SIG-M5 (cell line): ENCODE measurements around the gene ZNF688.
A peak's percentile ranks its signal among the peaks of the same experiment; 100 is the strongest.

ENCODE experiments used
- DNase-seq: peaks from one replicate; lab custom pipeline; 2025; lab: John Stamatoyannopoulos, UW

ZNF688 gene

GRCh38 chr16:30585400-30586191, 14.1 kb upstream of the ZNF688 start, which contains the start of gene ZNF785:
ZNF785 (minus strand) TSS chr16:30585697; CDS start chr16:30585611, 86 bp downstream.
- peak; percentile 94 for DNase-seq

- no peak for DNase-seq
These were observed 13.5 kb upstream of the ZNF688 start for GRCh38 chr16:30585022-30585399.

- DNase-seq: no peak
These were observed 11.3 kb upstream of the ZNF688 start for GRCh38 chr16:30582611-30583340.

- DNase-seq: no peak
These were observed 9.9 kb upstream of the ZNF688 start for GRCh38 chr16:30581457-30581856.

- no peak for DNase-seq
These were observed 3.2 kb upstream of the ZNF688 start for GRCh38 chr16:30574678-30575077.

GRCh38 chr16:30570636-30571444, 674 bp downstream of the ZNF688 start:
- DNase-seq: no peak

GRCh38 chr16:30569746-30570635, 1.5 kb downstream of the ZNF688 start:
- DNase-seq: no peak

GRCh38 chr16:30569281-30569680, 2.2 kb downstream of the ZNF688 start:
- no peak for DNase-seq

GRCh38 chr16:30567991-30568638, 3.4 kb downstream of the ZNF688 start:
- DNase-seq: peak; percentile 67

- DNase-seq: no peak
These were observed 4.1 kb downstream of the ZNF688 start for GRCh38 chr16:30567160-30567990.

- DNase-seq: no peak
These were observed 5.0 kb downstream of the ZNF688 start for GRCh38 chr16:30566531-30566930.

- no peak for DNase-seq
These were observed 5.5 kb downstream of the ZNF688 start for GRCh38 chr16:30565984-30566383.

- DNase-seq: no peak
These were observed 6.0 kb downstream of the ZNF688 start for GRCh38 chr16:30565526-30565925.

- no peak for DNase-seq
These were observed 9.5 kb downstream of the ZNF688 start for GRCh38 chr16:30562021-30562420.

GRCh38 chr16:30561089-30561816, 10.3 kb downstream of the ZNF688 start:
- no peak for DNase-seq

GRCh38 chr16:30559690-30560089, 11.8 kb downstream of the ZNF688 start:
- no peak for DNase-seq

GRCh38 chr16:30558789-30559377, 12.6 kb downstream of the ZNF688 start:
- DNase-seq: no peak

GRCh38 chr16:30557957-30558788, 13.3 kb downstream of the ZNF688 start, which contains the start of gene ZNF764:
ZNF764 (minus strand) TSS chr16:30558374; CDS start chr16:30558182, 192 bp downstream.
- peak; percentile 74 for DNase-seq
